Measurements from ENCODE around the gene RPL10. TPM values are rescaled to one million over a fixed set of nuclear protein-coding genes. Genes with fewer than 3 reads are reported as not detected.

The RPL10 gene
- total RNA-seq, 4 donors from 2014 or later = 1,992 to 4,644 (median 2,626) TPM

- TF ChIP-seq POLR2A (IDR thresholded peaks at IDR 0.05) (peak in 1 of 2 donors; percentile 21), CTCF (IDR thresholded peaks at IDR 0.05) (no peak)
- Histone ChIP-seq H3K4me3 (peak overlapping the region; percentile 14 to 51 (median 31)), H3K27ac (peak overlapping the region; percentile 60 to 85 (median 76)), H3K9me3 (no peaks in the 10 kb centered on the region), H3K27me3 (no peaks in the 10 kb centered on the region), H3K4me1 (no peaks in the 10 kb centered on the region), H3K36me3 (no peaks in the 10 kb centered on the region)
- DNase-seq = no peak
These were observed 10.6 kb downstream of the RPL10 start for GRCh38 chrX:154408659-154409221.

GRCh38 chrX:154409222-154409871 lies 11.2 kb downstream of the RPL10 start, which contains the start of gene DNASE1L1:
TSS of gene DNASE1L1 (minus strand) at chrX:154409254. CDS start at chrX:154405568, 3,686 bp downstream.
- peak; percentile 55 to 90 (median 88) for DNase-seq
- Histone ChIP-seq H3K27me3 (no peaks in the 10 kb centered on the region), H3K4me3 (peak within 1 kb of the TSS; percentile 14 to 51 (median 31)), H3K27ac (peak within 1 kb of the TSS; percentile 60 to 85 (median 76)), H3K4me1 (no peaks in the 10 kb centered on the region), H3K36me3 (no peaks in the 10 kb centered on the region), H3K9me3 (no peaks in the 10 kb centered on the region)
- TF ChIP-seq POLR2A (IDR thresholded peaks at IDR 0.05) (peak in 1 of 2 donors; percentile 45), CTCF (IDR thresholded peaks at IDR 0.05) (no peak)

- peak; percentile 74 to 88 (median 79) for DNase-seq
- Histone ChIP-seq H3K27ac (peak overlapping the region; percentile 89 to 98 (median 92)), H3K36me3 (no peaks in the 10 kb centered on the region), H3K4me1 (no peaks in the 10 kb centered on the region), H3K9me3 (no peaks in the 10 kb centered on the region), H3K4me3 (peak overlapping the region; percentile 60 to 93 (median 74)), H3K27me3 (no peaks in the 10 kb centered on the region)
- TF ChIP-seq CTCF (IDR thresholded peaks at IDR 0.05) = no peak
- peak; percentile 28 to 40 for TF ChIP-seq POLR2A (IDR thresholded peaks at IDR 0.05)
These were observed 13.8 kb downstream of the RPL10 start for GRCh38 chrX:154411981-154412340.

DNA sequence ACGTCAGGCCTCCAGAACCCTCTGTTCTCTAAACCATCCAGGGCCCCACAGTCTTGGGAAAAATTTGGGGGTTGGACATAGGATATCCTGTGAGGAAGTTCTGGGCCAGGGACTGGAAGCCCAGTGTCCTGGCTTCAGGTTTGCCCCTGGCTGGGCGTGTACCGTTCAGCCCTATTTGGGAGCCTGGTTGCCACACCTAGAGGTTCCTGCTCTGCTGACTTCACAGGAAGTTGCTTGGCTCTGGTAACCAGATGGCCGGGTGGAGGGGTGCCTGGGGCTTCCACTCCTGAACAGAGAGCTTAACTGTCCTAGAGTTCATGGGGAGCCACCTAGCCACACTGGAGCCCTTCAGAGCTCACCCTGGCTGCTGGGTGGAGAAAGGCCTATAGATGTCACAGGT lies 14.3 kb downstream of the RPL10 start:
- peak in 2 of 3 donors; percentile 58 to 69 for DNase-seq
- H3K4me1 ChIP-seq = no peaks in the 10 kb centered on the region
- no peaks in the 10 kb centered on the region for H3K27me3 ChIP-seq
- no peaks in the 10 kb centered on the region for H3K36me3 ChIP-seq
- peak overlapping the region; percentile 89 to 98 (median 92) for H3K27ac ChIP-seq
- no peaks in the 10 kb centered on the region for H3K9me3 ChIP-seq
- TF ChIP-seq CTCF (IDR thresholded peaks at IDR 0.05) (no peak), POLR2A (IDR thresholded peaks at IDR 0.05) (no peak)
- peak overlapping the region; percentile 60 to 93 (median 74) for H3K4me3 ChIP-seq

DNA sequence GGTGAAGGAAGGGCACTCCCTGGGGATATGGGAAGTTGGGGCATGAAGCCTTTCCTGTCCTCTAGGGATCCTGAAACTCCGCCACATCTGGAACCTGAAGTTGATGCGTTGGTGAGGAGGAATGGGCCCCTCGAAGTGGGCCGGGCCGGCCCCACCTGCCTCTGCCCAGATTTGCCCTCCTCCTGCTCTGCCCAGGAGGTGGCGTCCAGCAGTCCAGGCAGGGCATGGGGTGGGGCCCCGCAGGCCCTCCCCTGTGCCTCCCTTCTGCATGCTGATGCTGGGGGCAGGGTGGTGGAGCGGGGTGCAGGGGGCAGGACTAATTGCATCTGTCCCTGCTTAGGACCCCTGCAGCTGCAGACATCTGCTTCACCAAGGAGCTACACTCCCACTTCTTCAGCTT lies 15.0 kb downstream of the RPL10 start:
- Histone ChIP-seq H3K9me3 (no peaks in the 10 kb centered on the region), H3K27ac (peak overlapping the region in 1 of 4 donors; percentile 95), H3K4me1 (no peaks in the 10 kb centered on the region), H3K36me3 (no peaks in the 10 kb centered on the region), H3K27me3 (no peaks in the 10 kb centered on the region), H3K4me3 (no peak overlapping the region)
- no peak for TF ChIP-seq POLR2A (IDR thresholded peaks at IDR 0.05)
- no peak for TF ChIP-seq CTCF (IDR thresholded peaks at IDR 0.05)
- DNase-seq = no peak
